Uterus (tissue), 2 donors: ENCODE results near the gene ZNF44.

Source experiments
- CTCF ChIP-seq, 4 experiments: fragments of 200-600 bp in 2 of 4; fragments of 450-650 bp in 2 of 4; sonication (generic) in 2 of 4; IDR thresholded peaks; one replicate each; pipeline ENCODE4 v1.5.1; 2016 to 2019; ENCODE audit warnings: antibody characterized with exemption in 4 of 4, mild to moderate bottlenecking in 2 of 4, moderate library complexity in 1 of 4
- POLR2A ChIP-seq, 2 donors: fragments of 450-650 bp; IDR thresholded peaks; one replicate each; pipeline ENCODE4 v1.6.1; 2016; ENCODE audit warnings: antibody characterized with exemption in 2 of 2, mild to moderate bottlenecking in 1 of 2, moderate library complexity in 1 of 2

GRCh38 chr19:12270854-12271253 lies 23.8 kb downstream of the ZNF44 start:
- TF ChIP-seq CTCF (IDR thresholded peaks at IDR 0.05) (no peak), POLR2A (IDR thresholded peaks at IDR 0.05) (no peak)
